ENCODE data around the gene COX20. TPM values are rescaled to one million over a fixed set of nuclear protein-coding genes. Genes with fewer than 3 reads are reported as not detected.

Gene COX20
- total and polyA plus RNA-seq, 2 of the 13 experiments (the other 11 are each of a cell fraction or from before 2014, with no cell fraction given): 34.4 to 95.8 TPM

- TF ChIP-seq MLXIP (CRISPR knock-in tag; IDR thresholded peaks at IDR 0.05; ENCODE audit: borderline replicate concordance) (0 out of 2 replicates have a peak, but pooled peaks have one; percentile 39), MED13 (CRISPR knock-in tag; IDR thresholded peaks at IDR 0.05) (no peak), KAT8 (CRISPR knock-in tag; IDR thresholded peaks at IDR 0.05) (peak; percentile 29; the same call in 1 of the 2 replicates), ZFP36L1 (CRISPR knock-in tag; IDR thresholded peaks at IDR 0.05) (no peak), GATAD1 (CRISPR knock-in tag; IDR thresholded peaks at IDR 0.05) (peak; percentile 13; the same call in 1 of the 2 replicates), ZNF710 (CRISPR knock-in tag; IDR thresholded peaks at IDR 0.05; ENCODE audit: borderline replicate concordance) (no peak), ZNF513 (CRISPR knock-in tag; conservative IDR thresholded peaks at IDR 0.05) (no peak), EED (CRISPR knock-in tag; IDR thresholded peaks at IDR 0.05) (no peak), CEBPG (CRISPR knock-in tag; IDR thresholded peaks at IDR 0.05) (peak; percentile 88), ZNF678 (CRISPR knock-in tag; IDR thresholded peaks at IDR 0.05) (no peak), ZMYM4 (CRISPR knock-in tag; IDR thresholded peaks at IDR 0.05) (peak; percentile 62; the same call in 1 of the 2 replicates), EEA1 (CRISPR knock-in tag; IDR thresholded peaks at IDR 0.05; ENCODE audit: borderline replicate concordance) (no peak), TFDP1 (CRISPR knock-in tag; IDR thresholded peaks at IDR 0.05; ENCODE audit: borderline replicate concordance) (peak; percentile 73; the same call in 1 of the 2 replicates), RAD21 (CRISPR knock-in tag; IDR thresholded peaks at IDR 0.05) (peak; percentile 53; the same call in 1 of the 2 replicates), HOXA5 (CRISPR knock-in tag; IDR thresholded peaks at IDR 0.05) (peak; percentile 16; the same call in 1 of the 2 replicates), SALL2 (CRISPR knock-in tag; IDR thresholded peaks at IDR 0.05) (peak; percentile 81), MED8 (CRISPR knock-in tag; IDR thresholded peaks at IDR 0.05; ENCODE audit: insufficient replicate concordance) (no peak), ATF4 (CRISPR knock-in tag; IDR thresholded peaks at IDR 0.05) (0 out of 4 replicates have a peak, but pooled peaks of 1 of the 2 experiments have one; percentile 33), IKZF1 (IDR thresholded peaks at IDR 0.05) (no peak), ZNF775 (CRISPR knock-in tag; IDR thresholded peaks at IDR 0.05; ENCODE audit: borderline replicate concordance) (no peak)
Measured at GRCh38 chr1:244862699-244863490, 27.4 kb downstream of the COX20 start (continued).

All from HepG2 (cell line).